Measurements from ENCODE around the gene PRKCE. TPM values are rescaled to one million over a fixed set of nuclear protein-coding genes. Genes with fewer than 3 reads are reported as not detected.

PRKCE gene
- total and polyA plus RNA-seq, 11 donors, result 4.1 to 22.3 (median 16.2) TPM

DNA sequence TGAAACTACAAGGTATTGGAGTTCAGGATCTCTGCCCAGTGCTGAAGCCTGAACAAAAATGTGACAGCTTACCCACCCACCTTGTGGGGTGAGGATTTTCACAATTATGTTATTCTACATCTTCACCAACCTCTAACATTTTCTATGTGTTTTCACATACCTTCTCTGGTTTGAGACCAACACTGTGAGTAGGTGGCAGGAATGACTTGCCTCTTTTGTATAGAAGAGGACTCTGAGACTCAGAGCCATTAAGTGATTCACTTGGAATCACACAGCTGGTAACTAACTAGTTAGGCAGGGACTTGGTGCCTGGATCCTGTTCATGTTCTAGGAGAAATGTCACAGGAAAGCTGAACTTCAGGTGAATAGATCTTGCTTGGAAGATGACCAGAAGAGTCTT lies 25.7 kb upstream of the PRKCE start:
- no peak overlapping the region for H3K4me3 ChIP-seq
- intact Hi-C loops (cut with DNase I), result no loop called here
- H3K27ac ChIP-seq, result no peak overlapping the region
- no peaks in the 10 kb centered on the region for H3K4me1 ChIP-seq
- no peaks in the 10 kb centered on the region for H3K36me3 ChIP-seq
- no peak for DNase-seq
- no peaks in the 10 kb centered on the region for H3K27me3 ChIP-seq
- TF ChIP-seq, protein P1, sequence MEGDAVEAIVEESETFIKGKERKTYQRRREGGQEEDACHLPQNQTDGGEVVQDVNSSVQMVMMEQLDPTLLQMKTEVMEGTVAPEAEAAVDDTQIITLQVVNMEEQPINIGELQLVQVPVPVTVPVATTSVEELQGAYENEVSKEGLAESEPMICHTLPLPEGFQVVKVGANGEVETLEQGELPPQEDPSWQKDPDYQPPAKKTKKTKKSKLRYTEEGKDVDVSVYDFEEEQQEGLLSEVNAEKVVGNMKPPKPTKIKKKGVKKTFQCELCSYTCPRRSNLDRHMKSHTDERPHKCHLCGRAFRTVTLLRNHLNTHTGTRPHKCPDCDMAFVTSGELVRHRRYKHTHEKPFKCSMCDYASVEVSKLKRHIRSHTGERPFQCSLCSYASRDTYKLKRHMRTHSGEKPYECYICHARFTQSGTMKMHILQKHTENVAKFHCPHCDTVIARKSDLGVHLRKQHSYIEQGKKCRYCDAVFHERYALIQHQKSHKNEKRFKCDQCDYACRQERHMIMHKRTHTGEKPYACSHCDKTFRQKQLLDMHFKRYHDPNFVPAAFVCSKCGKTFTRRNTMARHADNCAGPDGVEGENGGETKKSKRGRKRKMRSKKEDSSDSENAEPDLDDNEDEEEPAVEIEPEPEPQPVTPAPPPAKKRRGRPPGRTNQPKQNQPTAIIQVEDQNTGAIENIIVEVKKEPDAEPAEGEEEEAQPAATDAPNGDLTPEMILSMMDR (IDR thresholded peaks at IDR 0.05), result no peak
- no peak for TF ChIP-seq POLR2A (IDR thresholded peaks at IDR 0.05)
- ATAC-seq, result no peak
- H3K9me3 ChIP-seq, result no peaks in the 10 kb centered on the region

DNA sequence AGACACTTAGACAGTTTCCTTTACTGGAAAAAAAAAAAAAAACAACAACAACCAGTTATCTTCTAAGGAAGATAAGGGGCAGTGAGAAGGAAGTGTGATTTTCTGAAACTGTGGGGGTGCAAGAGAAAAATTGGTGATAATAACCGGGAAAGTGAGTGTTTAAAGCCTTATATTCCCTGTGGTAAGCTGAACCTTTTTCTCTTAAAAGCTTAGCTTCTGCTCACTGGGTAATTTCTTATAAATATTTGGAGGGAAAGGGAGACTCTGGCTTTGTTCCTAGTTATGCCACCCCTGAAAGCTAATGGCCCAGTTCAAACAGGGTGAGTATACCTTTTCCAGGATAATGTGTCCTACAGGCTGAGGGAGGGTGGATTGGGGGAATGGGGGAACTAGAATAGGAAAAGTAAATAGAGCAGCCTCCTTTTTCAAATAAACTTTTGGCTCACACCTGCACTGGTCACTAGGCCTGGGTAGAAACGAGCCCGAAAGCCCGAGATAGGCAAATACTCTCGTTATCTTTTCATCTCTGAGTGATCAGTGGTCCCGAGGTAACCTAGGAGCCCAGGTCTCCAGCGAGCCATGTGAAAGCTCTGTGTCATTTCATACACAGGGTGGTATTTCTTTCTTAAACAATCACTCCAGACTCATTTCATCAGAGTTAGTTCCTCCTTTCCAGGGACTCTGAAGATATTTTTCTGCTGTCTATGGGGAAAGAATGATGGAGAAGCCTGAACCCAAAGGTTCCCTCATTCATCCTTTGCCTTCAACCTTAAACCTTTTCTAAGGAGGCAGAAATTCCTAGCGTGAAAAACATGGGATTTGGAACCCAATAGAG lies 24.9 kb upstream of the PRKCE start:
- TF ChIP-seq, protein P1 (IDR thresholded peaks at IDR 0.05), result no peak
- no peak for TF ChIP-seq POLR2A (IDR thresholded peaks at IDR 0.05)
- intact Hi-C loops (cut with DNase I), result no loop called here
- Histone ChIP-seq H3K4me1 (no peaks in the 10 kb centered on the region), H3K27ac (no peak overlapping the region), H3K36me3 (no peaks in the 10 kb centered on the region), H3K4me3 (no peak overlapping the region), H3K27me3 (peaks cover 0 to 6% (median 0%) of the 10 kb centered on the region in 9 donors), H3K9me3 (no peaks in the 10 kb centered on the region)
- ATAC-seq (no peak), DNase-seq (no peak)
- 71 to 82% (median 77%) methylated on average over 8 of the region's 8 CpGs for WGBS, 4 donors

DNA sequence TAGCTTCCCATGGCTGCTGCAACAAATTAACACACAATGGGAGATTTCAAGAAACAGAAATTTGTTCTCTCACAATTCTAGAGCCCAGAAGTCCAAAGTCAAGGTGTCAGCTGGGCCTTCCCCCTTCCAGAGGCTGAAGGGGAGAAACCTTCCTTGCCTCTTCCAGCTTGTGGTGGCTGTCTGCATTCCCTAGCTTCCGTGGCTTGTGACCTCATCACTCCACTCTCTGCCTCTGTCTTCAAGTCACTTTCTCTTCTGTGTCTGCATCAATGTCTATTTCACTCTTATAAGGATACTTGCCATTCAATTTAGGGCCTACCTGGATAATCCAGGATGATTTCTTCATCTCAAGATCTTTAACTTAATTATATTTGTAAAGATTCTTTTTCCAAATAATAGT lies 23.6 kb upstream of the PRKCE start:
- no peak overlapping the region for H3K4me3 ChIP-seq
- TF ChIP-seq, protein P1 (IDR thresholded peaks at IDR 0.05), result no peak
- H3K9me3 ChIP-seq, result no peaks in the 10 kb centered on the region
- H3K4me1 ChIP-seq, result no peaks in the 10 kb centered on the region
- H3K36me3 ChIP-seq, result no peaks in the 10 kb centered on the region
- intact Hi-C loops (cut with DNase I), result no loop called here
- H3K27ac ChIP-seq, result no peak overlapping the region
- WGBS, 4 donors, result 65 to 75% (median 70%) methylated on average over 1 of the region's 1 CpG
- ATAC-seq (no peak), DNase-seq (no peak)
- H3K27me3 ChIP-seq, result peaks cover 0 to 11% (median 0%) of the 10 kb centered on the region in 9 donors

DNA sequence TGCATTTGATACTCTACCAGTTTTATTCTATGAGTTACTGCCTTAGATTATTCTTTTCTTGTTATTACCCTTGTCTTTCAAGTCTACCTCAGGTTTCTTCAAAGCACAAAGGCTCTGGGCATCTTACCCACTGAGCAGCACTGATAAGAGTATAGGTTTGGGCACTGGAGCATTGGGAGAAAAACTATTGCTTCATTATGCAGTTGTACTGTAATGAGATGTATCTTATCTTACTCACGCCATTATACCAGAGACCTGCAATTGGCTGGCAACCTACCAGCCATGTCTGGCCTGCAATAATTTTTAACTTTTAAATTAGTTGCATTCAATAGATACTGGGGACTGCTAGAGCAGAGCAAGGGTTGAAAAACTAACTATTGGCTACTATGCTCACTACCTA lies 21.5 kb upstream of the PRKCE start:
- Histone ChIP-seq H3K4me3 (no peak overlapping the region), H3K4me1 (no peaks in the 10 kb centered on the region), H3K27me3 (peaks cover 0 to 14% (median 0%) of the 10 kb centered on the region in 9 donors), H3K9me3 (no peaks in the 10 kb centered on the region), H3K27ac (no peak overlapping the region), H3K36me3 (no peaks in the 10 kb centered on the region)
- ATAC-seq, result no peak
- 86 to 97% (median 89%) methylated on average over 1 of the region's 1 CpG for WGBS, 4 donors
- no peak for TF ChIP-seq POLR2A (IDR thresholded peaks at IDR 0.05)
- TF ChIP-seq, protein P1 (IDR thresholded peaks at IDR 0.05), result no peak
- intact Hi-C loops (cut with DNase I), result no loop called here
- no peak for DNase-seq
